Astrocyte (in vitro differentiated cells and primary cell): ENCODE results near the gene IGSF22.

Source experiments
- CTCF ChIP-seq: IDR thresholded peaks from 2 replicates; pipeline ENCODE4 v1.5.1; 2011; ENCODE audit warnings: low read depth, mild to moderate bottlenecking, inconsistent platforms, low read length, moderate library complexity; ENCODE audit not compliant: insufficient read depth
- EZH2 ChIP-seq: IDR thresholded peaks from 2 replicates; pipeline ENCODE4 v1.6.1; 2012; ENCODE audit warnings: mild to moderate bottlenecking, low read length, inconsistent platforms; ENCODE audit not compliant: insufficient read depth

- TF ChIP-seq CTCF (no peak), EZH2 (no peak)
Measured at GRCh38 chr11:18733202-18733601, 7.2 kb upstream of the IGSF22 start.
